HepG2 (cell line): ENCODE results near the gene MASP1. TPM values are rescaled to one million over a fixed set of nuclear protein-coding genes. Genes with fewer than 3 reads are reported as not detected.

ENCODE experiments used
- CCAR2 ChIP-seq: fragments of 200-400 bp; formaldehyde crosslinking; optimal IDR thresholded peaks from 2 replicates; pipeline ENCODE3; 2018; ENCODE audit warnings: low read depth, mild to moderate bottlenecking, low read length, moderate library complexity
- HOXD1 ChIP-seq: sonication (generic); formaldehyde crosslinking; IDR thresholded peaks from 2 replicates; pipeline ENCODE4 v1.5.0; 2020; ENCODE audit warnings: missing genetic modification reagents
- KDM3A ChIP-seq: IDR thresholded peaks from 2 replicates; pipeline ENCODE4 v1.6.1; 2018; ENCODE audit warnings: low read depth, missing compliant biosample characterization
- KLF12 ChIP-seq: sonication (generic); formaldehyde crosslinking; IDR thresholded peaks from 2 replicates; pipeline ENCODE4 v1.4.0; 2020; ENCODE audit warnings: missing genetic modification reagents, borderline replicate concordance
- NFIB ChIP-seq: sonication (generic); formaldehyde crosslinking; IDR thresholded peaks from 2 replicates; pipeline ENCODE4 v1.9.0; 2021; ENCODE audit warnings: missing genetic modification reagents, mild to moderate bottlenecking, borderline replicate concordance
- PPARG ChIP-seq: conservative IDR thresholded peaks from 2 replicates; pipeline ENCODE4 v1.6.1; 2016; ENCODE audit warnings: missing biosample characterization, missing genetic modification reagents
- SP2 ChIP-seq: sonication (generic); formaldehyde crosslinking; IDR thresholded peaks from 2 replicates; pipeline ENCODE4 v1.5.1; 2020; ENCODE audit warnings: mild to moderate bottlenecking, missing genetic modification reagents
- ZNF775 ChIP-seq: sonication (generic); formaldehyde crosslinking; IDR thresholded peaks from 2 replicates; pipeline ENCODE4 v1.4.0; 2020; ENCODE audit warnings: missing genetic modification reagents, mild to moderate bottlenecking, moderate library complexity, borderline replicate concordance
- polyA plus RNA-seq, 8 experiments: library from polyadenylated mRNA; depleted of rRNA in 3 of 8; stranded (reverse) in 7 of 8; unstranded in 1 of 8; fragments of >200 nt; fragmentation: Illumina TruSeq in 4 of 8; extraction: Trizol in 4 of 8; gene quantifications; 2 replicates each; pipeline versions ENCODE4 v1.2.1 to v1.2.3, GENCODE V29; 2011 to 2016; ENCODE audit warnings: low read depth in 4 of 8, missing spikeins in 1 of 8, mixed read lengths in 1 of 8; ENCODE audit not compliant: insufficient read depth in 1 of 8
- total RNA-seq, 5 experiments: library from RNA; depleted of rRNA; stranded (reverse); fragments of >200 nt; fragmentation: Illumina TruSeq; extraction: Trizol; gene quantifications; 2 replicates each; pipeline ENCODE4 v1.2.3, GENCODE V29; 2016; ENCODE audit warnings: low read depth in 1 of 5
- TF ChIP-seq, protein P1 (sequence below): sonication (generic); formaldehyde crosslinking; IDR thresholded peaks from 2 replicates; pipeline ENCODE4 v1.4.0; 2020; ENCODE audit warnings: mild to moderate bottlenecking, missing genetic modification reagents
- TF ChIP-seq, protein P2 (sequence below): sonication (generic); formaldehyde crosslinking; IDR thresholded peaks from 2 replicates; pipeline ENCODE4 v1.5.0; 2020; ENCODE audit warnings: missing genetic modification reagents
- TF ChIP-seq, protein P3 (sequence below): sonication (generic); formaldehyde crosslinking; IDR thresholded peaks from 2 replicates; pipeline ENCODE4 v1.4.0; 2020; ENCODE audit warnings: missing genetic modification reagents, mild to moderate bottlenecking, borderline replicate concordance

The MASP1 gene
- total and polyA plus RNA-seq, 2 of the 13 experiments (the other 11 are each of a cell fraction or from before 2014, with no cell fraction given), result 10.8 to 56.0 TPM

- TF ChIP-seq KDM3A (CRISPR knock-in tag) (peak; percentile 91), HOXD1 (CRISPR knock-in tag) (no peak), ZNF775 (CRISPR knock-in tag) (0 out of 2 replicates have a peak, but pooled peaks have one; percentile 27), PPARG (CRISPR knock-in tag) (peak; percentile 70), CCAR2 (no peak), NFIB (CRISPR knock-in tag) (no peak), KLF12 (CRISPR knock-in tag) (no peak), SP2 (CRISPR knock-in tag) (no peak)
- TF ChIP-seq, protein P1, sequence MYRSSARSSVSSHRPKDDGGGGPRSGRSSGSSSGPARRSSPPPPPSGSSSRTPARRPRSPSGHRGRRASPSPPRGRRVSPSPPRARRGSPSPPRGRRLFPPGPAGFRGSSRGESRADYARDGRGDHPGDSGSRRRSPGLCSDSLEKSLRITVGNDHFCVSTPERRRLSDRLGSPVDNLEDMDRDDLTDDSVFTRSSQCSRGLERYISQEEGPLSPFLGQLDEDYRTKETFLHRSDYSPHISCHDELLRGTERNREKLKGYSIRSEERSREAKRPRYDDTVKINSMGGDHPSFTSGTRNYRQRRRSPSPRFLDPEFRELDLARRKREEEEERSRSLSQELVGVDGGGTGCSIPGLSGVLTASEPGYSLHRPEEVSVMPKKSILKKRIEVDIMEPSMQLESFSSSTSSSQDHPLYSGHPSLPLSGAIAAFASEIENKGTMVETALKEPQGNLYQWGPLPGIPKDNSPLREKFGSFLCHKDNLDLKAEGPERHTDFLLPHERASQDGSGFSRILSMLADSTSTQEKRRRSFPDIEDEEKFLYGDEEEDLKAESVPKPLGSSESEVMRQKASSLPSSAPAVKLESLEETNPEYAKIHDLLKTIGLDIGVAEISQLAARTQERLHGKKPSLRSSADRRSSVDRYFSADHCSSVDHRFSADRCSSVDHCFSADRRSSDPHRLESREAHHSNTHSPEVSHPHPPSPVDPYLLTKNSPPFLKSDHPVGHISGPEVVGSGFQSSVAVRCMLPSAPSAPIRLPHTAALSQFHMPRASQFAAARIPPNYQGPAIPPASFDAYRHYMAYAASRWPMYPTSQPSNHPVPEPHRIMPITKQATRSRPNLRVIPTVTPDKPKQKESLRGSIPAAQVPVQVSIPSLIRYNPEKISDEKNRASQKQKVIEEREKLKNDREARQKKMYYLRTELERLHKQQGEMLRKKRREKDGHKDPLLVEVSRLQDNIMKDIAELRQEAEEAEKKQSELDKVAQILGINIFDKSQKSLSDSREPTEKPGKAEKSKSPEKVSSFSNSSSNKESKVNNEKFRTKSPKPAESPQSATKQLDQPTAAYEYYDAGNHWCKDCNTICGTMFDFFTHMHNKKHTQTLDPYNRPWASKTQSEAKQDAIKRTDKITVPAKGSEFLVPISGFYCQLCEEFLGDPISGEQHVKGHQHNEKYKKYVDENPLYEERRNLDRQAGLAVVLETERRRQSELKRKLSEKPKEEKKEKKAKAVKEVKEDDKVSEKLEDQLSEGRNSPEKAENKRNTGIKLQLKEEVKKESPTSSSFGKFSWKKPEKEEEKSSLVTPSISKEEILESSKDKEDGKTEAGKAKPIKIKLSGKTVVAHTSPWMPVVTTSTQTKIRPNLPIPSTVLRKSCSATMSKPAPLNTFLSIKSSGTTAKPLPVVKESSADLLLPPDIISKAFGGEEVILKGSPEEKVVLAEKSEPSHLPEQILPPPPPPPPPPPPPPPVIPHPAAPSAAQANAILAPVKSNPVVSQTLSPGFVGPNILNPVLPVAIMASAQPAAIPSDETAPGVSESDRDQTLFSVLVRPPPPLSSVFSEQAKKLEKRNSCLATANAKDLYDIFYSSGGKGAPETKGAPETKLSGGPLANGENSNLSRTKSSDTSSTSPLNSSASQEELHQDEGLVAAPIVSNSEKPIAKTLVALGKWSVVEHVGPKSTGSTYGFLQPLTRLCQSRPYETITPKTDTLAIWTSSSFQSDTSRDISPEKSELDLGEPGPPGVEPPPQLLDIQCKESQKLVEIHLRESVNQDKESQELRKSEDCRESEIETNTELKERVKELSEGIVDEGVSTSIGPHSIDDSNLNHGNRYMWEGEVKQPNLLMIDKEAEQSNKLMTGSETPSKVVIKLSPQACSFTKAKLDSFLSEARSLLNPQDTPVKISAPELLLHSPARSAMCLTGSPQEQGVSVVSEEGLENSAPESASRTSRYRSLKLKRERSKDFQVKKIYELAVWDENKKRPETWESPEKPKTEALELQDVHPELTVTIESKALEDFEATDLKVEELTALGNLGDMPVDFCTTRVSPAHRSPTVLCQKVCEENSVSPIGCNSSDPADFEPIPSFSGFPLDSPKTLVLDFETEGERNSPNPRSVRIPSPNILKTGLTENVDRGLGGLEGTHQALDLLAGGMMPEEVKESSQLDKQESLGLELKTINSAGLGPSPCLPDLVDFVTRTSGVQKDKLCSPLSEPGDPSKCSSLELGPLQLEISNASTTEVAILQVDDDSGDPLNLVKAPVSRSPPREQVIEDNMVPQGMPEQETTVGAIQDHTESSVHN (CRISPR knock-in tag), result peak; percentile 44; the same call in 1 of the 2 replicates
- TF ChIP-seq, protein P2, sequence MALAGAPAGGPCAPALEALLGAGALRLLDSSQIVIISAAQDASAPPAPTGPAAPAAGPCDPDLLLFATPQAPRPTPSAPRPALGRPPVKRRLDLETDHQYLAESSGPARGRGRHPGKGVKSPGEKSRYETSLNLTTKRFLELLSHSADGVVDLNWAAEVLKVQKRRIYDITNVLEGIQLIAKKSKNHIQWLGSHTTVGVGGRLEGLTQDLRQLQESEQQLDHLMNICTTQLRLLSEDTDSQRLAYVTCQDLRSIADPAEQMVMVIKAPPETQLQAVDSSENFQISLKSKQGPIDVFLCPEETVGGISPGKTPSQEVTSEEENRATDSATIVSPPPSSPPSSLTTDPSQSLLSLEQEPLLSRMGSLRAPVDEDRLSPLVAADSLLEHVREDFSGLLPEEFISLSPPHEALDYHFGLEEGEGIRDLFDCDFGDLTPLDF, result no peak
- TF ChIP-seq, protein P3, sequence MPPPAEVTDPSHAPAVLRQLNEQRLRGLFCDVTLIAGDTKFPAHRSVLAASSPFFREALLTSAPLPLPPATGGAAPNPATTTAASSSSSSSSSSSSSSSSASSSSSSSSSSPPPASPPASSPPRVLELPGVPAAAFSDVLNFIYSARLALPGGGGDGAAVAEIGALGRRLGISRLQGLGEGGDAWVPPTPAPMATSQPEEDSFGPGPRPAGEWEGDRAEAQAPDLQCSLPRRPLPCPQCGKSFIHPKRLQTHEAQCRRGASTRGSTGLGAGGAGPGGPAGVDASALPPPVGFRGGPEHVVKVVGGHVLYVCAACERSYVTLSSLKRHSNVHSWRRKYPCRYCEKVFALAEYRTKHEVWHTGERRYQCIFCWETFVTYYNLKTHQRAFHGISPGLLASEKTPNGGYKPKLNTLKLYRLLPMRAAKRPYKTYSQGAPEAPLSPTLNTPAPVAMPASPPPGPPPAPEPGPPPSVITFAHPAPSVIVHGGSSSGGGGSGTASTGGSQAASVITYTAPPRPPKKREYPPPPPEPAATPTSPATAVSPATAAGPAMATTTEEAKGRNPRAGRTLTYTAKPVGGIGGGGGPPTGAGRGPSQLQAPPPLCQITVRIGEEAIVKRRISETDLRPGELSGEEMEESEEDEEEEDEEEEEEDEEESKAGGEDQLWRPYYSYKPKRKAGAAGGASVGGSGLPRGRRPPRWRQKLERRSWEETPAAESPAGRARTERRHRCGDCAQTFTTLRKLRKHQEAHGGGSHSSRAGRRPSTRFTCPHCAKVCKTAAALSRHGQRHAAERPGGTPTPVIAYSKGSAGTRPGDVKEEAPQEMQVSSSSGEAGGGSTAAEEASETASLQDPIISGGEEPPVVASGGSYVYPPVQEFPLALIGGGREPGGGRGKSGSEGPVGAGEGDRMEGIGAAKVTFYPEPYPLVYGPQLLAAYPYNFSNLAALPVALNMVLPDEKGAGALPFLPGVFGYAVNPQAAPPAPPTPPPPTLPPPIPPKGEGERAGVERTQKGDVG (CRISPR knock-in tag), result 0 out of 2 replicates have a peak, but pooled peaks have one; percentile 52
Observed at GRCh38 chr3:187276397-187277128, 15.0 kb downstream of the MASP1 start (continued).
